T-helper 17 cell (primary cell): ENCODE data around the gene DHRS11. TPM values are rescaled to one million over a fixed set of nuclear protein-coding genes. Genes with fewer than 3 reads are reported as not detected.

ENCODE experiments used
- ATAC-seq: fragments of 150-1000 bp; cut with Tn5 transposase; 2 replicates; pipeline ENCODE4 v1.10.0; 2021; ENCODE audit warnings: mild to moderate bottlenecking, moderate library complexity
- DNase-seq, 3 donors: peaks; one replicate each; pipeline versions ENCODE4 v3.0.0 to v3.0.0-alpha.2; 2020 to 2021
- H3K9me3 ChIP-seq: one replicate; pipeline ENCODE4 v1.7.0; 2013; ENCODE audit warnings: low read length, mild to moderate bottlenecking; ENCODE audit not compliant: control insufficient read depth, poor library complexity, severe bottlenecking
- H3K27ac Mint-ChIP-seq: one replicate; pipeline ENCODE4 v1.8.0; 2022; ENCODE audit warnings: mild to moderate bottlenecking, moderate library complexity, mixed read lengths
- H3K27me3 Mint-ChIP-seq: one replicate; pipeline ENCODE4 v1.8.0; 2022; ENCODE audit warnings: mixed read lengths
- H3K36me3 Mint-ChIP-seq: one replicate; pipeline ENCODE4 v1.8.0; 2022; ENCODE audit warnings: low read depth, mixed read lengths
- H3K4me1 Mint-ChIP-seq: one replicate; pipeline ENCODE4 v1.8.0; 2022; ENCODE audit warnings: mild to moderate bottlenecking, mixed read lengths
- H3K4me3 Mint-ChIP-seq: one replicate; pipeline ENCODE4 v1.8.0; 2022; ENCODE audit warnings: mild to moderate bottlenecking, moderate library complexity, mixed read lengths
- total RNA-seq, 4 donors: library from RNA in 2 of 4; stranded (reverse) in 2 of 4; gene quantifications; one replicate each; pipeline ENCODE4 v1.2.3 and lab custom pipeline; 2022 to 2026

DHRS11 gene
- total RNA-seq, 2 donors from 2014 or later: 2.7 to 3.8 TPM

- Mint-ChIP-seq H3K4me3 (no peak overlapping the region), H3K27me3 (no peaks in the 10 kb centered on the region), H3K27ac (no peak overlapping the region), H3K36me3 (peaks cover 4% of the 10 kb centered on the region), H3K4me1 (peaks cover 14% of the 10 kb centered on the region)
- DNase-seq (no peak), ATAC-seq (no peak)
- H3K9me3 ChIP-seq: no peaks in the 10 kb centered on the region
Observed at GRCh38 chr17:36575028-36575427, 16.7 kb upstream of the DHRS11 start.

- peaks cover 16% of the 10 kb centered on the region for H3K4me1 Mint-ChIP-seq
- H3K4me3 Mint-ChIP-seq: no peak overlapping the region
- ATAC-seq: no peak
- H3K27ac Mint-ChIP-seq: no peak overlapping the region
- DNase-seq: no peak
- H3K9me3 ChIP-seq: no peaks in the 10 kb centered on the region
- H3K27me3 Mint-ChIP-seq: no peaks in the 10 kb centered on the region
- peaks cover 7% of the 10 kb centered on the region for H3K36me3 Mint-ChIP-seq
Observed at GRCh38 chr17:36576793-36577192, 14.9 kb upstream of the DHRS11 start.

- DNase-seq: no peak
- H3K4me1 Mint-ChIP-seq: peaks cover 11% of the 10 kb centered on the region
- no peak overlapping the region for H3K4me3 Mint-ChIP-seq
- ATAC-seq: no peak
- H3K36me3 Mint-ChIP-seq: peaks cover 7% of the 10 kb centered on the region
- no peaks in the 10 kb centered on the region for H3K9me3 ChIP-seq
- H3K27me3 Mint-ChIP-seq: no peaks in the 10 kb centered on the region
- no peak overlapping the region for H3K27ac Mint-ChIP-seq
Observed at GRCh38 chr17:36578671-36579070, 13.0 kb upstream of the DHRS11 start.

- no peaks in the 10 kb centered on the region for H3K9me3 ChIP-seq
- H3K4me1 Mint-ChIP-seq: peaks cover 8% of the 10 kb centered on the region
- no peak for ATAC-seq
- no peak for DNase-seq
- H3K36me3 Mint-ChIP-seq: peaks cover 12% of the 10 kb centered on the region
- no peaks in the 10 kb centered on the region for H3K27me3 Mint-ChIP-seq
- no peak overlapping the region for H3K4me3 Mint-ChIP-seq
- H3K27ac Mint-ChIP-seq: no peak overlapping the region
Observed at GRCh38 chr17:36583787-36584186, 7.9 kb upstream of the DHRS11 start.

GRCh38 chr17:36586138-36586537 is 5.5 kb upstream of the DHRS11 start:
- H3K9me3 ChIP-seq: no peaks in the 10 kb centered on the region
- no peak overlapping the region for H3K27ac Mint-ChIP-seq
- no peak overlapping the region for H3K4me3 Mint-ChIP-seq
- no peak for ATAC-seq
- H3K27me3 Mint-ChIP-seq: no peaks in the 10 kb centered on the region
- DNase-seq: no peak
- H3K36me3 Mint-ChIP-seq: peaks cover 7% of the 10 kb centered on the region
- peaks cover 14% of the 10 kb centered on the region for H3K4me1 Mint-ChIP-seq

GRCh38 chr17:36590082-36590481 is 1.6 kb upstream of the DHRS11 start:
- DNase-seq: no peak
- ATAC-seq: no peak
- H3K27ac Mint-ChIP-seq: peak overlapping the region; percentile 75

GRCh38 chr17:36592316-36592715 is 637 bp downstream of the DHRS11 start:
- Mint-ChIP-seq H3K4me3 (peak overlapping the region; percentile 87), H3K36me3 (no peaks in the 10 kb centered on the region), H3K4me1 (peaks cover 26% of the 10 kb centered on the region), H3K27me3 (no peaks in the 10 kb centered on the region), H3K27ac (peak overlapping the region; percentile 63)
- no peak for ATAC-seq
- DNase-seq: no peak
- H3K9me3 ChIP-seq: no peaks in the 10 kb centered on the region

More at GRCh38 chr17:36590082-36590481, 1.6 kb upstream of the DHRS11 start:
- H3K36me3 Mint-ChIP-seq: peaks cover 5% of the 10 kb centered on the region
- H3K4me1 Mint-ChIP-seq: peaks cover 31% of the 10 kb centered on the region
- no peaks in the 10 kb centered on the region for H3K27me3 Mint-ChIP-seq
- no peak overlapping the region for H3K4me3 Mint-ChIP-seq
- no peaks in the 10 kb centered on the region for H3K9me3 ChIP-seq

- no peaks in the 10 kb centered on the region for H3K27me3 Mint-ChIP-seq
- no peaks in the 10 kb centered on the region for H3K9me3 ChIP-seq
- peaks cover 26% of the 10 kb centered on the region for H3K4me1 Mint-ChIP-seq
- peak overlapping the region; percentile 63 for H3K27ac Mint-ChIP-seq
- peak overlapping the region; percentile 87 for H3K4me3 Mint-ChIP-seq
- no peak for ATAC-seq
- H3K36me3 Mint-ChIP-seq: no peaks in the 10 kb centered on the region
- DNase-seq: no peak
Observed at GRCh38 chr17:36592716-36593321, 1.1 kb downstream of the DHRS11 start.

- no peaks in the 10 kb centered on the region for H3K27me3 Mint-ChIP-seq
- H3K9me3 ChIP-seq: no peaks in the 10 kb centered on the region
- H3K27ac Mint-ChIP-seq: peak overlapping the region; percentile 63
- peaks cover 26% of the 10 kb centered on the region for H3K4me1 Mint-ChIP-seq
- peak overlapping the region; percentile 87 for H3K4me3 Mint-ChIP-seq
- no peaks in the 10 kb centered on the region for H3K36me3 Mint-ChIP-seq
- DNase-seq (no peak), ATAC-seq (no peak)
Observed at GRCh38 chr17:36593656-36594316, 2.1 kb downstream of the DHRS11 start.

- ATAC-seq (no peak), DNase-seq (no peak)
- Mint-ChIP-seq H3K4me1 (peaks cover 22% of the 10 kb centered on the region), H3K36me3 (no peaks in the 10 kb centered on the region), H3K27me3 (no peaks in the 10 kb centered on the region), H3K4me3 (no peak overlapping the region), H3K27ac (no peak overlapping the region)
- H3K9me3 ChIP-seq: no peaks in the 10 kb centered on the region
Observed at GRCh38 chr17:36594626-36595401, 3.1 kb downstream of the DHRS11 start.

- Mint-ChIP-seq H3K27me3 (no peaks in the 10 kb centered on the region), H3K4me1 (peaks cover 24% of the 10 kb centered on the region), H3K36me3 (no peaks in the 10 kb centered on the region), H3K27ac (peak overlapping the region; percentile 39), H3K4me3 (no peak overlapping the region)
- DNase-seq (no peak), ATAC-seq (no peak)
- no peaks in the 10 kb centered on the region for H3K9me3 ChIP-seq
Observed at GRCh38 chr17:36597226-36597625, 5.5 kb downstream of the DHRS11 start.

GRCh38 chr17:36597866-36598777 is 6.4 kb downstream of the DHRS11 start:
- Mint-ChIP-seq H3K4me1 (peaks cover 25% of the 10 kb centered on the region), H3K4me3 (no peak overlapping the region), H3K27me3 (no peaks in the 10 kb centered on the region), H3K36me3 (no peaks in the 10 kb centered on the region), H3K27ac (no peak overlapping the region)
- no peaks in the 10 kb centered on the region for H3K9me3 ChIP-seq
- no peak for ATAC-seq
- no peak for DNase-seq

GRCh38 chr17:36598951-36599401 is 7.3 kb downstream of the DHRS11 start:
- no peak for ATAC-seq
- Mint-ChIP-seq H3K36me3 (peaks cover under 1% of the 10 kb centered on the region), H3K4me1 (peaks cover 24% of the 10 kb centered on the region), H3K4me3 (no peak overlapping the region), H3K27me3 (no peaks in the 10 kb centered on the region), H3K27ac (no peak overlapping the region)
- no peaks in the 10 kb centered on the region for H3K9me3 ChIP-seq
- DNase-seq: no peak
